Ovary (tissue), 3 donors: Measurements from ENCODE around the gene COMTD1.

Experiments used
- CTCF ChIP-seq, 3 donors: fragments of 450-650 bp in 2 of 3; fragments of 200-600 bp in 1 of 3; IDR thresholded peaks; one replicate each; pipeline versions ENCODE4 v1.5.1 to v1.8.0; 2016 to 2022; ENCODE audit warnings: antibody characterized with exemption in 3 of 3, mild to moderate bottlenecking in 1 of 3
- EP300 ChIP-seq: sonication (generic); formaldehyde crosslinking; IDR thresholded peaks from one replicate; pipeline ENCODE4 v1.6.1; 2017; ENCODE audit warnings: antibody characterized with exemption
- donor health status: DM: no; HTN: no; CAD: no.

GRCh38 chr10:75244487-75245353 is 9.0 kb upstream of the COMTD1 start:
- TF ChIP-seq EP300 (no peak), CTCF (IDR thresholded peaks at IDR 0.05) (no peak)
